ENCODE data around the gene AMER2. TPM values are rescaled to one million over a fixed set of nuclear protein-coding genes. Genes with fewer than 3 reads are reported as not detected.

Gene AMER2
- total and polyA plus RNA-seq, 2 experiments from 2014 or later: 0.31 to 0.76 TPM

DNA sequence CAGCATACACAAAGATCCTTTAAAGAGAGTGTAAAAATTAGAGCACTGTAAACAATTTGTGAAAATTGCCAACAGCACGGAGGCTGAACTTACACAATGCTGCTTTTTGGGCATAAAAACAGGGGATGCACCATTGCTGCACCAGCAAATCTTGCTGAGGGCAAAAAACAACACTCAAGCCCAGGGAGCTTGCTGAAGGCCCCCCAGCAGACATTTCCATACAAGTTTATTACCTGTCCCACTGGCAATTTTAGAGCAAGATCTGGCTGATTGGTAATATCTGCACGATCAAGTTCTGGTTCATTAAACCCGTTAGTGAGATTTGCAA is 34.3 kb downstream of the AMER2 start:
- peak overlapping the region; percentile 82 for H3K27ac ChIP-seq (ENCODE audit: low read depth)
- H3K9me3 Mint-ChIP-seq: peaks cover 22% of the 10 kb centered on the region
- H3K4me3 Mint-ChIP-seq: peak overlapping the region; percentile 58; the same call in 2 of the 3 replicates
- H3K4me2 ChIP-seq: peak overlapping the region; percentile 74
- peaks cover 4% of the 10 kb centered on the region for H3K36me3 ChIP-seq (ENCODE audit: insufficient read depth)
- 0 out of 2 replicates have a peak overlapping the region, but pooled peaks have one; percentile 0 for H3K27ac Mint-ChIP-seq
- DNase-seq (ENCODE audit: low spot score) (no peak), ATAC-seq (no peak)
- H4K20me1 ChIP-seq (replicated peaks; ENCODE audit: insufficient read depth): no peaks in the 10 kb centered on the region
- H3K9me2 ChIP-seq (ENCODE audit: insufficient read depth): peaks cover 3% of the 10 kb centered on the region; the same call in 1 of the 2 replicates
- no peak for TF ChIP-seq EZH2phosphoT487 (IDR thresholded peaks at IDR 0.05; ENCODE audit: unreplicated experiment)
- TF ChIP-seq, protein P1, sequence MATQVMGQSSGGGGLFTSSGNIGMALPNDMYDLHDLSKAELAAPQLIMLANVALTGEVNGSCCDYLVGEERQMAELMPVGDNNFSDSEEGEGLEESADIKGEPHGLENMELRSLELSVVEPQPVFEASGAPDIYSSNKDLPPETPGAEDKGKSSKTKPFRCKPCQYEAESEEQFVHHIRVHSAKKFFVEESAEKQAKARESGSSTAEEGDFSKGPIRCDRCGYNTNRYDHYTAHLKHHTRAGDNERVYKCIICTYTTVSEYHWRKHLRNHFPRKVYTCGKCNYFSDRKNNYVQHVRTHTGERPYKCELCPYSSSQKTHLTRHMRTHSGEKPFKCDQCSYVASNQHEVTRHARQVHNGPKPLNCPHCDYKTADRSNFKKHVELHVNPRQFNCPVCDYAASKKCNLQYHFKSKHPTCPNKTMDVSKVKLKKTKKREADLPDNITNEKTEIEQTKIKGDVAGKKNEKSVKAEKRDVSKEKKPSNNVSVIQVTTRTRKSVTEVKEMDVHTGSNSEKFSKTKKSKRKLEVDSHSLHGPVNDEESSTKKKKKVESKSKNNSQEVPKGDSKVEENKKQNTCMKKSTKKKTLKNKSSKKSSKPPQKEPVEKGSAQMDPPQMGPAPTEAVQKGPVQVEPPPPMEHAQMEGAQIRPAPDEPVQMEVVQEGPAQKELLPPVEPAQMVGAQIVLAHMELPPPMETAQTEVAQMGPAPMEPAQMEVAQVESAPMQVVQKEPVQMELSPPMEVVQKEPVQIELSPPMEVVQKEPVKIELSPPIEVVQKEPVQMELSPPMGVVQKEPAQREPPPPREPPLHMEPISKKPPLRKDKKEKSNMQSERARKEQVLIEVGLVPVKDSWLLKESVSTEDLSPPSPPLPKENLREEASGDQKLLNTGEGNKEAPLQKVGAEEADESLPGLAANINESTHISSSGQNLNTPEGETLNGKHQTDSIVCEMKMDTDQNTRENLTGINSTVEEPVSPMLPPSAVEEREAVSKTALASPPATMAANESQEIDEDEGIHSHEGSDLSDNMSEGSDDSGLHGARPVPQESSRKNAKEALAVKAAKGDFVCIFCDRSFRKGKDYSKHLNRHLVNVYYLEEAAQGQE (IDR thresholded peaks at IDR 0.05; ENCODE audit: unreplicated experiment): no peak
- TF ChIP-seq, protein P2, sequence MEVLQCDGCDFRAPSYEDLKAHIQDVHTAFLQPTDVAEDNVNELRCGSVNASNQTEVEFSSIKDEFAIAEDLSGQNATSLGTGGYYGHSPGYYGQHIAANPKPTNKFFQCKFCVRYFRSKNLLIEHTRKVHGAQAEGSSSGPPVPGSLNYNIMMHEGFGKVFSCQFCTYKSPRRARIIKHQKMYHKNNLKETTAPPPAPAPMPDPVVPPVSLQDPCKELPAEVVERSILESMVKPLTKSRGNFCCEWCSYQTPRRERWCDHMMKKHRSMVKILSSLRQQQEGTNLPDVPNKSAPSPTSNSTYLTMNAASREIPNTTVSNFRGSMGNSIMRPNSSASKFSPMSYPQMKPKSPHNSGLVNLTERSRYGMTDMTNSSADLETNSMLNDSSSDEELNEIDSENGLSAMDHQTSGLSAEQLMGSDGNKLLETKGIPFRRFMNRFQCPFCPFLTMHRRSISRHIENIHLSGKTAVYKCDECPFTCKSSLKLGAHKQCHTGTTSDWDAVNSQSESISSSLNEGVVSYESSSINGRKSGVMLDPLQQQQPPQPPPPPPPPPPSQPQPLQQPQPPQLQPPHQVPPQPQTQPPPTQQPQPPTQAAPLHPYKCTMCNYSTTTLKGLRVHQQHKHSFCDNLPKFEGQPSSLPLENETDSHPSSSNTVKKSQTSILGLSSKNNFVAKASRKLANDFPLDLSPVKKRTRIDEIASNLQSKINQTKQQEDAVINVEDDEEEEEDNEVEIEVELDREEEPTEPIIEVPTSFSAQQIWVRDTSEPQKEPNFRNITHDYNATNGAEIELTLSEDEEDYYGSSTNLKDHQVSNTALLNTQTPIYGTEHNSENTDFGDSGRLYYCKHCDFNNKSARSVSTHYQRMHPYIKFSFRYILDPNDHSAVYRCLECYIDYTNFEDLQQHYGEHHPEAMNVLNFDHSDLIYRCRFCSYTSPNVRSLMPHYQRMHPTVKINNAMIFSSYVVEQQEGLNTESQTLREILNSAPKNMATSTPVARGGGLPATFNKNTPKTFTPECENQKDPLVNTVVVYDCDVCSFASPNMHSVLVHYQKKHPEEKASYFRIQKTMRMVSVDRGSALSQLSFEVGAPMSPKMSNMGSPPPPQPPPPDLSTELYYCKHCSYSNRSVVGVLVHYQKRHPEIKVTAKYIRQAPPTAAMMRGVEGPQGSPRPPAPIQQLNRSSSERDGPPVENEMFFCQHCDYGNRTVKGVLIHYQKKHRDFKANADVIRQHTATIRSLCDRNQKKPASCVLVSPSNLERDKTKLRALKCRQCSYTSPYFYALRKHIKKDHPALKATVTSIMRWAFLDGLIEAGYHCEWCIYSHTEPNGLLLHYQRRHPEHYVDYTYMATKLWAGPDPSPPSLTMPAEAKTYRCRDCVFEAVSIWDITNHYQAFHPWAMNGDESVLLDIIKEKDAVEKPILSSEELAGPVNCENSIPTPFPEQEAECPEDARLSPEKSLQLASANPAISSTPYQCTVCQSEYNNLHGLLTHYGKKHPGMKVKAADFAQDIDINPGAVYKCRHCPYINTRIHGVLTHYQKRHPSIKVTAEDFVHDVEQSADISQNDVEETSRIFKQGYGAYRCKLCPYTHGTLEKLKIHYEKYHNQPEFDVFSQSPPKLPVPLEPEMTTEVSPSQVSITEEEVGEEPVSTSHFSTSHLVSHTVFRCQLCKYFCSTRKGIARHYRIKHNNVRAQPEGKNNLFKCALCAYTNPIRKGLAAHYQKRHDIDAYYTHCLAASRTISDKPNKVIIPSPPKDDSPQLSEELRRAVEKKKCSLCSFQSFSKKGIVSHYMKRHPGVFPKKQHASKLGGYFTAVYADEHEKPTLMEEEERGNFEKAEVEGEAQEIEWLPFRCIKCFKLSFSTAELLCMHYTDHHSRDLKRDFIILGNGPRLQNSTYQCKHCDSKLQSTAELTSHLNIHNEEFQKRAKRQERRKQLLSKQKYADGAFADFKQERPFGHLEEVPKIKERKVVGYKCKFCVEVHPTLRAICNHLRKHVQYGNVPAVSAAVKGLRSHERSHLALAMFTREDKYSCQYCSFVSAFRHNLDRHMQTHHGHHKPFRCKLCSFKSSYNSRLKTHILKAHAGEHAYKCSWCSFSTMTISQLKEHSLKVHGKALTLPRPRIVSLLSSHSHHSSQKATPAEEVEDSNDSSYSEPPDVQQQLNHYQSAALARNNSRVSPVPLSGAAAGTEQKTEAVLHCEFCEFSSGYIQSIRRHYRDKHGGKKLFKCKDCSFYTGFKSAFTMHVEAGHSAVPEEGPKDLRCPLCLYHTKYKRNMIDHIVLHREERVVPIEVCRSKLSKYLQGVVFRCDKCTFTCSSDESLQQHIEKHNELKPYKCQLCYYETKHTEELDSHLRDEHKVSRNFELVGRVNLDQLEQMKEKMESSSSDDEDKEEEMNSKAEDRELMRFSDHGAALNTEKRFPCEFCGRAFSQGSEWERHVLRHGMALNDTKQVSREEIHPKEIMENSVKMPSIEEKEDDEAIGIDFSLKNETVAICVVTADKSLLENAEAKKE (CRISPR knock-in tag; IDR thresholded peaks at IDR 0.05): no peak
- TF ChIP-seq POLR2AphosphoS5 (IDR thresholded peaks at IDR 0.05; ENCODE audit: low read depth): no peak
- no peak for TF ChIP-seq CREB1 (CRISPR knock-in tag; IDR thresholded peaks at IDR 0.05; ENCODE audit: low read depth)
- TF ChIP-seq, protein P3, sequence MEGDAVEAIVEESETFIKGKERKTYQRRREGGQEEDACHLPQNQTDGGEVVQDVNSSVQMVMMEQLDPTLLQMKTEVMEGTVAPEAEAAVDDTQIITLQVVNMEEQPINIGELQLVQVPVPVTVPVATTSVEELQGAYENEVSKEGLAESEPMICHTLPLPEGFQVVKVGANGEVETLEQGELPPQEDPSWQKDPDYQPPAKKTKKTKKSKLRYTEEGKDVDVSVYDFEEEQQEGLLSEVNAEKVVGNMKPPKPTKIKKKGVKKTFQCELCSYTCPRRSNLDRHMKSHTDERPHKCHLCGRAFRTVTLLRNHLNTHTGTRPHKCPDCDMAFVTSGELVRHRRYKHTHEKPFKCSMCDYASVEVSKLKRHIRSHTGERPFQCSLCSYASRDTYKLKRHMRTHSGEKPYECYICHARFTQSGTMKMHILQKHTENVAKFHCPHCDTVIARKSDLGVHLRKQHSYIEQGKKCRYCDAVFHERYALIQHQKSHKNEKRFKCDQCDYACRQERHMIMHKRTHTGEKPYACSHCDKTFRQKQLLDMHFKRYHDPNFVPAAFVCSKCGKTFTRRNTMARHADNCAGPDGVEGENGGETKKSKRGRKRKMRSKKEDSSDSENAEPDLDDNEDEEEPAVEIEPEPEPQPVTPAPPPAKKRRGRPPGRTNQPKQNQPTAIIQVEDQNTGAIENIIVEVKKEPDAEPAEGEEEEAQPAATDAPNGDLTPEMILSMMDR (conservative IDR thresholded peaks at IDR 0.05; ENCODE audit: low read depth in 2 of 2): no peak
- no peak for TF ChIP-seq EZH2 (IDR thresholded peaks at IDR 0.05; ENCODE audit: low read depth, unreplicated experiment)
- no peak for TF ChIP-seq ZNF331 (CRISPR knock-in tag; IDR thresholded peaks at IDR 0.05; ENCODE audit: low read depth)
- TF ChIP-seq ZNF114 (CRISPR knock-in tag; IDR thresholded peaks at IDR 0.05): no peak
- TF ChIP-seq, protein P4, sequence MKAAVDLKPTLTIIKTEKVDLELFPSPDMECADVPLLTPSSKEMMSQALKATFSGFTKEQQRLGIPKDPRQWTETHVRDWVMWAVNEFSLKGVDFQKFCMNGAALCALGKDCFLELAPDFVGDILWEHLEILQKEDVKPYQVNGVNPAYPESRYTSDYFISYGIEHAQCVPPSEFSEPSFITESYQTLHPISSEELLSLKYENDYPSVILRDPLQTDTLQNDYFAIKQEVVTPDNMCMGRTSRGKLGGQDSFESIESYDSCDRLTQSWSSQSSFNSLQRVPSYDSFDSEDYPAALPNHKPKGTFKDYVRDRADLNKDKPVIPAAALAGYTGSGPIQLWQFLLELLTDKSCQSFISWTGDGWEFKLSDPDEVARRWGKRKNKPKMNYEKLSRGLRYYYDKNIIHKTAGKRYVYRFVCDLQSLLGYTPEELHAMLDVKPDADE (IDR thresholded peaks at IDR 0.05): no peak
- TF ChIP-seq NANOG (IDR thresholded peaks at IDR 0.05; ENCODE audit: borderline replicate concordance): no peak
- TF ChIP-seq STAT1 (IDR thresholded peaks at IDR 0.05; ENCODE audit: unreplicated experiment): no peak
- no peak for TF ChIP-seq JUNB (IDR thresholded peaks at IDR 0.05; ENCODE audit: unreplicated experiment)
- peaks cover 33% of the 10 kb centered on the region for H3K4me1 ChIP-seq (ENCODE audit: insufficient read depth)
- no peak overlapping the region for H2AFZ ChIP-seq
- H3K27me3 Mint-ChIP-seq (ENCODE audit: insufficient read depth, low read depth, poor library complexity): peaks cover 16% of the 10 kb centered on the region
- peaks cover 10% of the 10 kb centered on the region; the same call in 1 of the 2 replicates for H3F3A ChIP-seq (replicated peaks; ENCODE audit: low read depth)
- peaks cover 28% of the 10 kb centered on the region; the same call in 2 of the 3 replicates for H3K36me3 Mint-ChIP-seq (ENCODE audit: low read depth)
- H3K27me3 ChIP-seq (ENCODE audit: insufficient read depth): no peaks in the 10 kb centered on the region
- H3K4me3 ChIP-seq: peak overlapping the region; percentile 27
- H3K4me1 Mint-ChIP-seq: peaks cover 38% of the 10 kb centered on the region
- H3K79me2 ChIP-seq (replicated peaks; ENCODE audit: insufficient read depth): no peaks in the 10 kb centered on the region

All from GM23338 (cell line).